Mucosa of stomach (tissue), 1 donor: ENCODE data around the gene DOP1B.

Experiments used
- H3K27me3 ChIP-seq: one replicate; pipeline ENCODE4 v1.7.0; 2013; ENCODE audit warnings: mild to moderate bottlenecking, low read length; ENCODE audit not compliant: control insufficient read depth, insufficient read depth
- H3K36me3 ChIP-seq: one replicate; pipeline ENCODE4 v1.7.0; 2013; ENCODE audit warnings: low read length; ENCODE audit not compliant: control insufficient read depth, insufficient read depth
- H3K4me1 ChIP-seq: one replicate; pipeline ENCODE4 v1.7.0; 2013; ENCODE audit warnings: mild to moderate bottlenecking, low read length; ENCODE audit not compliant: control insufficient read depth, insufficient read depth
- H3K4me3 ChIP-seq: one replicate; pipeline ENCODE4 v1.7.0; 2013; ENCODE audit warnings: low read length
- H3K9ac ChIP-seq: one replicate; pipeline ENCODE4 v1.7.0; 2013; ENCODE audit warnings: mild to moderate bottlenecking, low read length, moderate library complexity
- H3K9me3 ChIP-seq: one replicate; pipeline ENCODE4 v1.7.0; 2013; ENCODE audit warnings: mild to moderate bottlenecking, low read length, moderate library complexity; ENCODE audit not compliant: control insufficient read depth
- donor health status: Pancreatic carcinoma.

DOP1B gene

DNA sequence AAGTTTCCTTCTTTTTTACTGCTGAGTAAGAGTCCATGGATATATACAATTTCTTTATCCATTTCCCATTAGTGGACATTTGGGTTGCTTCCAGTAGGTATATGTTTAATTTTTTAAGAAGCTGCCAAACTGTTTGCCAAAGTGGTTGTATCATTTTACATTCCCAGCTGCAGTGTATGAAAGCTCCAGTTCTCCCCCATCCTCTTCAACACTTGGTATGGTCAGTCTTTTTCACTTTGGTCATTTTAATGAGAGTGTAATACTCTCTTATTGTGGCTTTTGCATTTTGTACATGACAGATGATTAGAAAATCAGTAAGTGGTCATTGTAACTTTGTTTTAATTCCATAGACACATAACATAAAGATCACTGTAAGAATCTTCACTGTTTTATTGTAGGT, 22.5 kb downstream of the DOP1B start:
- Histone ChIP-seq H3K9ac (no peak overlapping the region), H3K36me3 (peaks cover 3% of the 10 kb centered on the region), H3K4me3 (no peak overlapping the region), H3K4me1 (no peaks in the 10 kb centered on the region), H3K27me3 (no peaks in the 10 kb centered on the region), H3K9me3 (no peaks in the 10 kb centered on the region)

DNA sequence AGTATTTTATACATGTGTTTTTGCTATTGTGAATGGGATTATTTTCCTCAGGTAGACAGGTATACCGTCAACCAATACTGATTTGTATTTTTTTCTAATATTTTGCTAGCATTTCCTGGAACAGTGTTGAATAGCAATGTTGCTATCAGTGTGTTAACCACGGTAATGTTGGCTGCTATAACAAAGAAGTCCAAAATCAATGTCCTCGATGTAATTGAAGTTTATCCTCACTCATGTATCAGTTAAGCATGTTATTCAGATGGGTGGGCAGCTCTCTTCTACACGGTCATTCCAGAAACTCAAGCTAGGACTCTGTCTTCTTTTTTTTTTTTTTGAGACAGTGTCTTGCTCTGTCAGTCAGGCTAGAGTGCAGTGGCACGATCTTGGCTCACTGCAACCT, 24.3 kb downstream of the DOP1B start:
- Histone ChIP-seq H3K27me3 (no peaks in the 10 kb centered on the region), H3K9ac (no peak overlapping the region), H3K4me3 (no peak overlapping the region), H3K36me3 (no peaks in the 10 kb centered on the region), H3K4me1 (no peaks in the 10 kb centered on the region), H3K9me3 (no peaks in the 10 kb centered on the region)

DNA sequence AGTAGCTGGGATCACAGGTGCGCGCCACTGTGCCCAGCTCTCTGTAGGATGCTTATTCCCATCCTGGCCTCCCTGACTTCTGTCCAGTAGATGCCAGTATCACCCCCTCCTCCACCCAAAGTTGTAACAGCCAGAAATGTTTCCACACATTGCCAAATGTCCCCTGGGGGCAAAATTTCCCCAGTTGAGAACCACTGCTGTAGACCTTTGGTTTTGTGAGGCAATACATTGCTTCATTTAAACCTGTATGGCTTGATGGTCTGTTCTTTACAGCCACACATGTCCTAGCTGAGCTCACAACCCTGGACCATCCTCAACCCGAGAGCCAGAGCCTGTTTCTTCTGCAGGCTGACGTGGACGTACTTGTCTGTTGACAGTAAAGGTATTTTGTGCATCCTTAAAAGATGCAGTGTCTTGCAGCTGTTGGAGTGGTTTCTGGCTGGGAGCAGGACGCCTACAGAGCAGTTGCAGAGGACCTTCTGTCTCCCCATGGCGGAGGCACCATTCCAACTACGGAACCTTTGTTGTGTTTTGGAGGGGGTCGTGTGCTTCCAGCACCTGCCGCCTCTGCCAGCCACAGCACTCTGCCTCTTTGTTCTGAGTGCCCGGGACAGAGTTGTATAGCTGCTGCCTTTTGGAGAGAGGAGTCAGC, 26.6 kb downstream of the DOP1B start:
- peaks cover 20% of the 10 kb centered on the region for H3K4me1 ChIP-seq
- no peaks in the 10 kb centered on the region for H3K9me3 ChIP-seq
- no peaks in the 10 kb centered on the region for H3K36me3 ChIP-seq
- H3K4me3 ChIP-seq, result no peak overlapping the region
- H3K27me3 ChIP-seq, result no peaks in the 10 kb centered on the region
- H3K9ac ChIP-seq, result no peak overlapping the region

DNA sequence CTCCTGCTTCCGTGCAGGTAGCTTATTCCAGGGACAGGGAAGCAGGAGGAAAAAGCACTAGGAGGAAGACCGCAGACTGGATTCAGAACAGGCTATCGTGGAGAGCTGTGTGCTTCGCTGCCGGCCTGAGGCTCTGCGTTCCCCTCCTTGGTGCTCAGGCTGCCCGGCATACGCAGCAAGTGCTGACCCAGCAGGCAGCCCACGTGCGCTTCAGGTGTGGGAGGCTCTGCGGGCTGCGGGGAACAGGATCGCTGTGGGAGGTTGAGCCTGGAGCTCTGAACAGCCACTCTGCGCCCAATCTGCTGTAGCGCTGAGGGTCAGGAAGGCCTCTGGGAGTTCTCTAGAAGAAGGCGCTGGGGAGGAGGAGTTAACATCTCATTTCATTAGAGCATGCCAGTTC, 27.9 kb downstream of the DOP1B start:
- Histone ChIP-seq H3K27me3 (no peaks in the 10 kb centered on the region), H3K4me3 (no peak overlapping the region), H3K9me3 (no peaks in the 10 kb centered on the region), H3K9ac (no peak overlapping the region), H3K36me3 (no peaks in the 10 kb centered on the region), H3K4me1 (peaks cover 31% of the 10 kb centered on the region)

DNA sequence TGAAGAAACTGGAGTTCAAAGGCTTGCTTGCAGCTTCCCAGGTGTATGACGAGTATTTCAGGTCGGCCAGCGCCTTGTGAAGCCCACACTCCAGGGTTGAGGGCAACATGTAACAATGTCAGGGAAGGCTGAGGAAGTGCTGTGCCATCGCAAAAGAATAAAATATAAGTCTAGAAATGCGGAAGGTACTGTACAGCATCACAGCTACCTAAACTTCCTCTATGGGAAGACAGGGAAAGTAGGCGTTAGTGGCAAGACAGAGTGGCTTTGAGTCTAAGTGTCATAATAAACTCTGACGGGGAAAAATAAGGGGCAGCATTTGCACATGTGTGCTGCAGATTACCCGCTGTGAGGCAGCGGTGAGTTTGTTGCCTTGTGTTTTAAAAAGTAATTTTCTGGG, 28.9 kb downstream of the DOP1B start:
- Histone ChIP-seq H3K27me3 (no peaks in the 10 kb centered on the region), H3K36me3 (no peaks in the 10 kb centered on the region), H3K4me3 (no peak overlapping the region), H3K9me3 (no peaks in the 10 kb centered on the region), H3K4me1 (peaks cover 31% of the 10 kb centered on the region), H3K9ac (no peak overlapping the region)

DNA sequence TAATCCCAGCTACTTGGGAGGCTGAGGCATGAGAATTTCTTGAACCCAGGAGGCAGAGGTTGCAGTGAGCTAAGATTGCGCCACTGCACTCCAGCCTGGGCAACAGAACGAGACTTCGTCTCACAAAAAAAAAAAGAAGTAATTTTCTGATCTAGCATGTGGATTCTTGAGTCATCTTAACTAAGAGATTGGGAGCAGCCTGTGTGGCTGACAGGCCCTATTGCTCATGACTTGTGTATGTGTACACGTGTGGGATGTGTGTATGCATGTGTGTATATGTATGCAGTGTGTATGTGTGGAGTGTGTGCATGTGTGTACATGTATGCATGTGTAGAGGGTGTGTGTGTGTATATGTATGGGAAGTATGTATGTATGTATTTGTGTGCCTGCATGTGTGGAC, 29.5 kb downstream of the DOP1B start:
- Histone ChIP-seq H3K4me1 (peaks cover 31% of the 10 kb centered on the region), H3K9me3 (no peaks in the 10 kb centered on the region), H3K9ac (no peak overlapping the region), H3K36me3 (no peaks in the 10 kb centered on the region), H3K4me3 (no peak overlapping the region), H3K27me3 (no peaks in the 10 kb centered on the region)

DNA sequence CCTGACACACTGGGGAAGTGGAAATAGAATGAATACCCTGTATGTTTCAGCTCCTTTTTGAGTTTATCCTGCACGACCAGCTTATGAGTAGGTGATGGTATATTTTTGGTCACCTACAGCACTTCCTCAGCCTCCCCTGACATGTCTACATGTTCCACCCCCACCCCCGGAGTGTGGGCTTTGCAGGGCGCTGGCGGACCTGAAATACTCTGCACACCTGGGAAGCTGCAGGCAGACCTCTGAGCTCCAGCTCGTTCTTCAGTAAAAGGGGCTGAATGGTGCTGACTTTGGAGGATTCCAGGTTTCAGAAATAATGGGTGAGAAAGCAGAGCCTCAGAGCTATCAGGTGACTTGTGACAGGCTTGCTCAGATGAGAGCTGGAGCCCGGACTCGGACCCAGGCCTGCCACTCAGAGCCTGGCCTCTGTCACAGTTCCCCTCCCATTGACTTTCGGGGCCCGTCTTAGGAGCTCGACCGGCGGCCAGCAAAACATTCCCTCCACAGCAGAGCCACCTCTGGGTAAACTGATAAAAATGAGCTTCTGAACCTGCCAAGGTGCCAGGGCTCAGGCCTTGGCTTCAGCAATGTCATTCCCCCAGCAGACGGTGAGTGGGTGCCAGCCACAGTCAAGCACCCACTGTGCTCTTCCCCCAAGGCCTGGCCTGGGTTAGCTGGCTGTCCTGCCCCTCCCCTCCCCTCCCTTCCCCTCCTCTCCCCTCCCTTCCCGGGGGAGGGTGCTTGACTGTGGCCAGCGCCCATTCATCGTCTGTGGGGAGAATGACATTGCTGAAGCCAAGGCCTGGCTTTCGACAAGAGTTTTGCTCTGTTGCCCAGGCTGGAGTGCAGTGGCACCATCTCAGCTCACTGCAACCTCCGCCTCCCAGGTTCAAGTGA, 30.1 kb downstream of the DOP1B start:
- Histone ChIP-seq H3K4me1 (peaks cover 31% of the 10 kb centered on the region), H3K4me3 (no peak overlapping the region), H3K9ac (no peak overlapping the region), H3K27me3 (no peaks in the 10 kb centered on the region), H3K9me3 (no peaks in the 10 kb centered on the region), H3K36me3 (no peaks in the 10 kb centered on the region)

DNA sequence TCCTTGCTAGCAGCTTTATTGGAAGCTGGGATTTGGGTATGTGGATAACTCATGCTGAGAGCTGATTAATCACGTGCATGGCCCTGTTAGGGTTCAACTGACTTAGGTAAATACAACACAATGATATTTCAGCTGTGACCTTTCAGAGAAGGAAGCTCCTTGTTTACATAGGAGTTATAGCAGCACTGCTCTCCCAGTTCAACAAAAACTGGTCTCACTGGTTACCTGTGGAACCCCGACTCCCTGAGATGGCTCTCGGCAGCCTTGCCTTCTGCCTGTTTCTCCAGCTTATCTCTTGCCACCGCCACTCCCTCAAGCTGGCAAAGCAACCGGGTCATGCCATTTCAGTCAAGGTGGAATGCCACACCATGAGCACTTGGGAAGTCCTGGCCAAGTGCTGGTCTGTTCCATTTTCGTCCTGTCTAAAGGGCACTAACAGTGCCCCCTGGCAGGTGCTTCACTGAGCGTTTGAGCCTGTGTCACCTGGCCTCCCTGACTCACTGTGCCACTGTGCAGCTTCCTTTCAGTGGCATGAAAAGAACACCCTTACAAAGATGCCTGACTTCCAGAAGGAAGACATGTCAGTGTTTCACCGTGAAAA, 31.6 kb downstream of the DOP1B start:
- Histone ChIP-seq H3K27me3 (no peaks in the 10 kb centered on the region), H3K4me3 (no peak overlapping the region), H3K4me1 (peaks cover 37% of the 10 kb centered on the region), H3K9me3 (no peaks in the 10 kb centered on the region), H3K9ac (no peak overlapping the region), H3K36me3 (no peaks in the 10 kb centered on the region)

DNA sequence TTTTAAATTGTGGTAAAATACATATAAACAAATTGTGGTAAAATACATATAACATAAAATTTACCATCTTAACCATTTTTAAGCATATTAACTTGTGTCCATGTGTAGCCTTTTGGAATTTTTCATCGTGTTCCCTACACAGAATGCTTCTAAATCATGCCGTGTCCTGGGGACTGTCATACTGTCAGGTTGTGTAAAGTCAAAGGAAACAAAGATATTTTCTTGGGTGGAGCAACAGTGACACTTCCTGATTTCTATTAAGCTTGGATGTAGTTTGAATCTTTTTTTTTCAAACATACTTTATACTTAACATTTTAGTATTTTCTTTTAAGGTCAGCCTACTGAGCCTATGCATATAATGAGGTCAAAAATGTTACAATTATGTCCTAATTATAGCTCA, 32.3 kb downstream of the DOP1B start:
- Histone ChIP-seq H3K9ac (no peak overlapping the region), H3K4me1 (peaks cover 44% of the 10 kb centered on the region), H3K27me3 (no peaks in the 10 kb centered on the region), H3K9me3 (no peaks in the 10 kb centered on the region), H3K36me3 (no peaks in the 10 kb centered on the region), H3K4me3 (no peak overlapping the region)

DNA sequence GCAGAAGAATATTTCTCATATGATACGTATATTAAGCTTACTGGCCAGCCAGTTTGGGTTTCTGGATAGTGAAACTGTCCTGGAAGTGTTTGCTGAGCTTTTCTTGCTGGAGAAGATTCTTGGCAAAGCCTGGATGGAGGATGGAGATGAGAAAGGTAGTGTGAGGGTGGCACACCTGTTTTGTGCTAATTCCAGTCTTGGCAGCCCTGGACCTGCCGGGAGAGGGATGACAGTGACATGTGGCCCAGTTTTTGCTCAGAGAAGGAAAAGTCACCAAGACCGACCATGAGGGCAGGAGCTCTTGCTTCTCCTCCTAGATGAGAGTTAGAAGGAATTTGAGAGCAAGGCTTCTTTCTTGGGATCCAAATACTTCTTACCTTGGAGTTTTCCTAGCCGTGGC, 34.1 kb downstream of the DOP1B start:
- no peaks in the 10 kb centered on the region for H3K36me3 ChIP-seq
- H3K4me1 ChIP-seq, result peaks cover 55% of the 10 kb centered on the region
- H3K4me3 ChIP-seq, result no peak overlapping the region
- H3K9ac ChIP-seq, result no peak overlapping the region
- H3K9me3 ChIP-seq, result no peaks in the 10 kb centered on the region
- no peaks in the 10 kb centered on the region for H3K27me3 ChIP-seq

DNA sequence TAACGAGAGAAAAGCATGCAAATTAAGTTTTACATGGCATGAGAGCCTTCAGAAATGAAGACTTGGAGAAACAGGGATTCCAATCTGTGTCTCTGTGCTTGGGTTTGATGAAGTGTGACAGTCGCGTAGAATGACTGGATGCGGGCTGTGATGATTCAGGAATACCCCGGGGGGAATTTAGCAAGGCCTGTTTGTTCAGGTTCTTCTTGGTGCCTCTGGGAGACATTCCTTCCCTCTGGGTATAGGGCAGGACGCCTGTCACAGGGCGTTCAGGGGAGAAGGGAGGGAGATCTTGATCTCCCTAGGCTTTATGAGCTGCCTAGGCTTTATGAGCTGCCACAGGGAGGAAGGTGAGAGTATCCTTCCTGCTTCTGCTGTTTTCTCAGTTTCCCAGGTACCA, 36.6 kb downstream of the DOP1B start:
- Histone ChIP-seq H3K9me3 (no peaks in the 10 kb centered on the region), H3K27me3 (no peaks in the 10 kb centered on the region), H3K4me1 (peaks cover 56% of the 10 kb centered on the region), H3K36me3 (no peaks in the 10 kb centered on the region), H3K9ac (no peak overlapping the region), H3K4me3 (no peak overlapping the region)

DNA sequence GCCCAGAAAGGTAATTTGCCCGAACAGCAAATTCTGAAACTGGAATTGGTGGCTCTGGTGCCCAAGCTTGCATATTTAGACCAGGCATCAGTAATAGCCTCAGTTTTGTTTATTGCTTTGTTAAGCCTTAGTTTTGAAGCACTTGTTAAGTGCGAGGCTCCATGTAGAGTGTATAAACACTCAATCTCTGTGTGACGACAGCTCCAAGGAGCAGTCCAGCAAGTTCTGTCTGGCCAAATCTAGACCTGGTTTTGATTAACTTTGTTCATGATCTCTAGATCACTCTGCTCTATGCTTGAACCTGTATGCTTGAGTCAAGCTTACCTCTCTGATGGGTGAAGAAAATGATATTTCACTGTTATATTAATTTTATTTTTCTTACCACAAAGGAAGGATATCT, 37.4 kb downstream of the DOP1B start:
- Histone ChIP-seq H3K27me3 (no peaks in the 10 kb centered on the region), H3K36me3 (no peaks in the 10 kb centered on the region), H3K9ac (no peak overlapping the region), H3K4me3 (no peak overlapping the region), H3K9me3 (no peaks in the 10 kb centered on the region), H3K4me1 (peaks cover 55% of the 10 kb centered on the region)
